ENCODE measurements around the gene CACNA1I. TPM values are rescaled to one million over a fixed set of nuclear protein-coding genes. Genes with fewer than 3 reads are reported as not detected.

The CACNA1I gene
- total RNA-seq, 1 experiment from 2014 or later = 0.15 TPM

DNA sequence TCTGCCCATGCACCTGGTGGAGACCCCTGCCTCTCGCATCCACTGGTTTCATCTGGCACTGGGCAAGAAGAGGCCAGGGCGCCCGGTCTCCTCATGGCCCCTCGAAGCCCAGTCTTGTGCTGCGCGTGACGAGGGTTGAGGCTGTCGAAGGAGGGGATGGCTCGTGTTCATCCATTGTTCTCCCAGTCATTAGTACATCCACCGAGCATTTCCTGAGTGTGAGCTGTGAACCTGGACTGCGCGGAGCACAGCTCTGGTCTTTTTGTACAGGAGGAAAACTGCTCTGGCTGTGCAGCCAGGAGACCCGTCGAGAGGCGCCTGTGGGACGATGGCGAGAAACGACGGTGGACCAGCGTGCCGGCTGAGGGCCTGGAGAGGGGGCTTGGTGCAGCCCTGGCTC, 6.8 kb downstream of the CACNA1I start:
- no peaks in the 10 kb centered on the region for H3K79me2 ChIP-seq (ENCODE audit: insufficient read depth, low read length)
- H3K9ac ChIP-seq (ENCODE audit: low read length) = no peak overlapping the region
- H3K4me1 ChIP-seq (ENCODE audit: control insufficient read depth in 1 of 2, insufficient read depth in 2 of 2, low read length in 2 of 2) = peaks cover 14 to 22% of the 10 kb centered on the region in 2 experiments
- no peaks in the 10 kb centered on the region for H3K9me3 ChIP-seq (ENCODE audit: control insufficient read depth in 1 of 2, insufficient read depth in 1 of 2, low read depth in 1 of 2, low read length in 2 of 2)
- no peak overlapping the region for H3K27ac ChIP-seq (ENCODE audit: low read depth, low read length)
- intact Hi-C loops (cut with micrococcal nuclease) = no loop called here
- no peak overlapping the region for H2AFZ ChIP-seq (ENCODE audit: low read depth, low read length, poor library complexity, severe bottlenecking)
- ChIA-PET CTCF (no interaction called here), POLR2A (no interaction called here), RAD21 (ENCODE audit: low non-redundant PET in 1 of 2, low total read pairs in 2 of 2, uncharacterized antibody in 2 of 2, unreplicated experiment in 2 of 2) (no interaction called here)
- no peak for ATAC-seq
- no peaks in the 10 kb centered on the region; the same call in 1 of the 2 replicates for H3K27me3 ChIP-seq (ENCODE audit: insufficient read depth, low read length)
- no peaks in the 10 kb centered on the region for H4K20me1 ChIP-seq (ENCODE audit: insufficient read depth)
- TF ChIP-seq, protein P1, sequence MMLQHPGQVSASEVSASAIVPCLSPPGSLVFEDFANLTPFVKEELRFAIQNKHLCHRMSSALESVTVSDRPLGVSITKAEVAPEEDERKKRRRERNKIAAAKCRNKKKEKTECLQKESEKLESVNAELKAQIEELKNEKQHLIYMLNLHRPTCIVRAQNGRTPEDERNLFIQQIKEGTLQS (IDR thresholded peaks at IDR 0.05) = no peak
- no peak for TF ChIP-seq CBX3 (IDR thresholded peaks at IDR 0.05; ENCODE audit: low read depth)
- no peak for TF ChIP-seq RAD21 (IDR thresholded peaks at IDR 0.05; ENCODE audit: low read depth)
- no peak for TF ChIP-seq SRF (IDR thresholded peaks at IDR 0.05; ENCODE audit: low read depth)
- no peak for TF ChIP-seq ZFX (IDR thresholded peaks at IDR 0.05)
- no peak for TF ChIP-seq ELF1 (IDR thresholded peaks at IDR 0.05; ENCODE audit: borderline replicate concordance, low read depth)
- no peak for TF ChIP-seq EGR1 (IDR thresholded peaks at IDR 0.05; ENCODE audit: low read depth)
- no peak for TF ChIP-seq POLR2A (IDR thresholded peaks at IDR 0.05; ENCODE audit: borderline replicate concordance, extremely low read depth, insufficient read depth, insufficient read length)
- no peak for TF ChIP-seq POLR2AphosphoS5 (IDR thresholded peaks at IDR 0.05; ENCODE audit: low read depth, low read length)
- no peak for TF ChIP-seq FOSL1 (IDR thresholded peaks at IDR 0.05; ENCODE audit: low read depth)
- BruUV-seq (replicated peaks) = no TSS peak
- H3K4me3 ChIP-seq (replicated peaks in 1 of 2; ENCODE audit: low read depth in 1 of 2, low read length in 2 of 2) = no peak overlapping the region
- no peak for DNase-seq (ENCODE audit: low read depth, low spot score)
- no peaks in the 10 kb centered on the region for H3K9me2 ChIP-seq (ENCODE audit: insufficient read depth)
- H3K4me2 ChIP-seq (ENCODE audit: low read length) = no peak overlapping the region
- H3K36me3 ChIP-seq (ENCODE audit: control insufficient read depth in 1 of 2, insufficient read depth in 2 of 2, low read length in 2 of 2) = no peaks in the 10 kb centered on the region

DNA sequence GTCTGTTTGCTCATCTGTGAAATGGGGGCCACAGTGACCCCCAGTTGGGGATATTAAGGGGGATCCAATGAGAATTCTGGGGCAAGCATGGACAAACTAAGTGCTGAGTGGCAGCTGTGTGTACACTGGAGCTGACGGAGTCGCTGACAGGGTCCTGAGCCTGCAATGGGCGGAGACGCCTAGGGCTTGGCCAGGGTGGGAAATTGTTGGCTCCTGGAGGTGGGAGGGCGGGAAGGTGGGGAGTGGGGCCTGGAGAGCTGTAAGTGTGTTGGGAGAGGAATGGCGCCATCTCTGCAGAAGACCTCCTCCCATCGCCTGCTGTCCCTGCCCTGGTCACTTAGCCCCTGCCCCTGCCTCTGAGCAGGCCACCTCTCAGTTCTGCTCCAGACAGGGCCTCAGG, 7.3 kb downstream of the CACNA1I start:
- ATAC-seq = no peak
- Histone ChIP-seq H2AFZ (ENCODE audit: low read depth, low read length, poor library complexity, severe bottlenecking) (no peak overlapping the region), H3K27ac (ENCODE audit: low read depth, low read length) (no peak overlapping the region), H3K27me3 (ENCODE audit: insufficient read depth, low read length) (no peaks in the 10 kb centered on the region; the same call in 1 of the 2 replicates), H3K4me2 (ENCODE audit: low read length) (no peak overlapping the region), H3K4me3 (replicated peaks in 1 of 2; ENCODE audit: low read depth in 1 of 2, low read length in 2 of 2) (no peak overlapping the region), H4K20me1 (ENCODE audit: insufficient read depth) (no peaks in the 10 kb centered on the region), H3K36me3 (ENCODE audit: control insufficient read depth in 1 of 2, insufficient read depth in 2 of 2, low read length in 2 of 2) (no peaks in the 10 kb centered on the region), H3K9ac (ENCODE audit: low read length) (no peak overlapping the region), H3K79me2 (ENCODE audit: insufficient read depth, low read length) (no peaks in the 10 kb centered on the region), H3K9me3 (ENCODE audit: control insufficient read depth in 1 of 2, insufficient read depth in 1 of 2, low read depth in 1 of 2, low read length in 2 of 2) (no peaks in the 10 kb centered on the region), H3K9me2 (ENCODE audit: insufficient read depth) (no peaks in the 10 kb centered on the region), H3K4me1 (ENCODE audit: control insufficient read depth in 1 of 2, insufficient read depth in 2 of 2, low read length in 2 of 2) (peaks cover 14 to 22% of the 10 kb centered on the region in 2 experiments)
- ChIA-PET RAD21 (ENCODE audit: low non-redundant PET in 1 of 2, low total read pairs in 2 of 2, uncharacterized antibody in 2 of 2, unreplicated experiment in 2 of 2) (no interaction called here), POLR2A (no interaction called here), CTCF (no interaction called here)
- DNase-seq (ENCODE audit: low read depth, low spot score) = no peak
- intact Hi-C loops (cut with micrococcal nuclease) = no loop called here
- BruUV-seq (replicated peaks) = no TSS peak
- TF ChIP-seq FOSL1 (IDR thresholded peaks at IDR 0.05; ENCODE audit: low read depth) (no peak), JUND (IDR thresholded peaks at IDR 0.05) (no peak), ZFX (IDR thresholded peaks at IDR 0.05) (no peak), EZH2phosphoT487 (IDR thresholded peaks at IDR 0.05; ENCODE audit: borderline replicate concordance) (no peak), EZH2 (IDR thresholded peaks at IDR 0.05) (no peak), SRF (IDR thresholded peaks at IDR 0.05; ENCODE audit: low read depth) (no peak), ZNF274 (IDR thresholded peaks at IDR 0.05; ENCODE audit: low read depth, low read length) (no peak), CBX3 (IDR thresholded peaks at IDR 0.05; ENCODE audit: low read depth) (no peak), CEBPB (IDR thresholded peaks at IDR 0.05; ENCODE audit: low read depth) (no peak), POLR2AphosphoS5 (IDR thresholded peaks at IDR 0.05; ENCODE audit: low read depth, low read length) (no peak)
- TF ChIP-seq, protein P1 (IDR thresholded peaks at IDR 0.05) = no peak
- TF ChIP-seq, protein P2, sequence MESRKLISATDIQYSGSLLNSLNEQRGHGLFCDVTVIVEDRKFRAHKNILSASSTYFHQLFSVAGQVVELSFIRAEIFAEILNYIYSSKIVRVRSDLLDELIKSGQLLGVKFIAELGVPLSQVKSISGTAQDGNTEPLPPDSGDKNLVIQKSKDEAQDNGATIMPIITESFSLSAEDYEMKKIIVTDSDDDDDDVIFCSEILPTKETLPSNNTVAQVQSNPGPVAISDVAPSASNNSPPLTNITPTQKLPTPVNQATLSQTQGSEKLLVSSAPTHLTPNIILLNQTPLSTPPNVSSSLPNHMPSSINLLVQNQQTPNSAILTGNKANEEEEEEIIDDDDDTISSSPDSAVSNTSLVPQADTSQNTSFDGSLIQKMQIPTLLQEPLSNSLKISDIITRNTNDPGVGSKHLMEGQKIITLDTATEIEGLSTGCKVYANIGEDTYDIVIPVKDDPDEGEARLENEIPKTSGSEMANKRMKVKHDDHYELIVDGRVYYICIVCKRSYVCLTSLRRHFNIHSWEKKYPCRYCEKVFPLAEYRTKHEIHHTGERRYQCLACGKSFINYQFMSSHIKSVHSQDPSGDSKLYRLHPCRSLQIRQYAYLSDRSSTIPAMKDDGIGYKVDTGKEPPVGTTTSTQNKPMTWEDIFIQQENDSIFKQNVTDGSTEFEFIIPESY (IDR thresholded peaks at IDR 0.05; ENCODE audit: extremely low read depth, insufficient replicate concordance, low read length) = no peak
- TF ChIP-seq, protein P3, sequence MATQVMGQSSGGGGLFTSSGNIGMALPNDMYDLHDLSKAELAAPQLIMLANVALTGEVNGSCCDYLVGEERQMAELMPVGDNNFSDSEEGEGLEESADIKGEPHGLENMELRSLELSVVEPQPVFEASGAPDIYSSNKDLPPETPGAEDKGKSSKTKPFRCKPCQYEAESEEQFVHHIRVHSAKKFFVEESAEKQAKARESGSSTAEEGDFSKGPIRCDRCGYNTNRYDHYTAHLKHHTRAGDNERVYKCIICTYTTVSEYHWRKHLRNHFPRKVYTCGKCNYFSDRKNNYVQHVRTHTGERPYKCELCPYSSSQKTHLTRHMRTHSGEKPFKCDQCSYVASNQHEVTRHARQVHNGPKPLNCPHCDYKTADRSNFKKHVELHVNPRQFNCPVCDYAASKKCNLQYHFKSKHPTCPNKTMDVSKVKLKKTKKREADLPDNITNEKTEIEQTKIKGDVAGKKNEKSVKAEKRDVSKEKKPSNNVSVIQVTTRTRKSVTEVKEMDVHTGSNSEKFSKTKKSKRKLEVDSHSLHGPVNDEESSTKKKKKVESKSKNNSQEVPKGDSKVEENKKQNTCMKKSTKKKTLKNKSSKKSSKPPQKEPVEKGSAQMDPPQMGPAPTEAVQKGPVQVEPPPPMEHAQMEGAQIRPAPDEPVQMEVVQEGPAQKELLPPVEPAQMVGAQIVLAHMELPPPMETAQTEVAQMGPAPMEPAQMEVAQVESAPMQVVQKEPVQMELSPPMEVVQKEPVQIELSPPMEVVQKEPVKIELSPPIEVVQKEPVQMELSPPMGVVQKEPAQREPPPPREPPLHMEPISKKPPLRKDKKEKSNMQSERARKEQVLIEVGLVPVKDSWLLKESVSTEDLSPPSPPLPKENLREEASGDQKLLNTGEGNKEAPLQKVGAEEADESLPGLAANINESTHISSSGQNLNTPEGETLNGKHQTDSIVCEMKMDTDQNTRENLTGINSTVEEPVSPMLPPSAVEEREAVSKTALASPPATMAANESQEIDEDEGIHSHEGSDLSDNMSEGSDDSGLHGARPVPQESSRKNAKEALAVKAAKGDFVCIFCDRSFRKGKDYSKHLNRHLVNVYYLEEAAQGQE (IDR thresholded peaks at IDR 0.05; ENCODE audit: low read depth) = no peak
